OCI-LY7 (cell line): ENCODE data around the gene TBX6.

Experiments used
- CTCF ChIP-seq: fragments of 200-600 bp; sonication (generic); conservative IDR thresholded peaks from 2 replicates; pipeline ENCODE4 v1.5.1; 2014; ENCODE audit warnings: mild to moderate bottlenecking, antibody characterized with exemption, low read length, moderate library complexity, mixed read lengths
- EZH2phosphoT487 ChIP-seq: fragments of 200-600 bp; sonication (generic); IDR thresholded peaks from 2 replicates; pipeline ENCODE4 v1.6.1; 2018; ENCODE audit warnings: low read depth, borderline replicate concordance, mild to moderate bottlenecking, mixed run types, antibody characterized with exemption, low read length, moderate library complexity, mixed read lengths

- no peak for TF ChIP-seq CTCF
- no peak for TF ChIP-seq EZH2phosphoT487
Observed at GRCh38 chr16:30096862-30097563, 5.3 kb upstream of the TBX6 start.
